SK-N-SH (cell line): ENCODE measurements around the gene TTN. TPM values are rescaled to one million over a fixed set of nuclear protein-coding genes. Genes with fewer than 3 reads are reported as not detected.

ENCODE experiments used
- CTCF ChIA-PET: fragments of 300-600, 350-600 bp; formaldehyde crosslinking; extraction: SDS; loops from one replicate; lab custom pipeline; 2021; lab: Yijun Ruan, JAX
- POLR2A ChIA-PET: fragments of 350-600 bp; sonication (Branson Sonifier 250); formaldehyde crosslinking; extraction: SDS; loops from one replicate; lab custom pipeline; 2020; ENCODE audit warnings: antibody characterized with exemption, inconsistent platforms; lab: Yijun Ruan, JAX
- DNase-seq: peaks from one replicate; pipeline ENCODE4 v3.0.0; 2012
- H2AFZ ChIP-seq: fragments of 200-600 bp; sonication (generic); 2 replicates; pipeline ENCODE4 v1.8.1; 2016; ENCODE audit warnings: antibody characterized with exemption, mild to moderate bottlenecking, low read depth
- H3F3A ChIP-seq: fragments of 200-600 bp; sonication (generic); replicated peaks from 2 replicates; pipeline ENCODE3; 2016; ENCODE audit warnings: antibody characterized with exemption, mild to moderate bottlenecking; ENCODE audit not compliant: insufficient read depth
- H3K27ac ChIP-seq, 2 experiments: fragments of 200-500 bp in 1 of 2; fragments of 200-600 bp in 1 of 2; sonication (Bioruptor generic) in 1 of 2; sonication (generic), shearing (Covaris generic) in 1 of 2; 2 replicates each; pipeline versions ENCODE4 v1.5.1 to v1.6.1; 2014 to 2016; ENCODE audit warnings: low read depth in 2 of 2, inconsistent platforms in 1 of 2, low read length in 1 of 2, mild to moderate bottlenecking in 1 of 2, mixed read lengths in 1 of 2
- H3K27me3 ChIP-seq: fragments of 200-600 bp; sonication (generic), shearing (Covaris generic); 2 replicates; pipeline ENCODE4 v1.6.1; 2016; ENCODE audit warnings: mixed run types; ENCODE audit not compliant: insufficient read depth
- H3K36me3 ChIP-seq, 2 experiments: fragments of 200-500 bp in 1 of 2; fragments of 200-600 bp in 1 of 2; sonication (Bioruptor generic) in 1 of 2; sonication (generic) in 1 of 2; replicated peaks in 1 of 2; 2 replicates each; pipeline versions ENCODE3 to v1.5.1; 2014 to 2016; ENCODE audit warnings: low read length in 1 of 2, mild to moderate bottlenecking in 1 of 2; ENCODE audit not compliant: insufficient read depth in 2 of 2, control insufficient read depth in 1 of 2
- H3K4me1 ChIP-seq, 2 experiments: fragments of 200-500 bp in 1 of 2; fragments of 200-600 bp in 1 of 2; sonication (Bioruptor generic) in 1 of 2; sonication (generic), shearing (Covaris generic) in 1 of 2; 2 replicates each; pipeline versions ENCODE4 v1.5.1 to v1.6.1; 2014 to 2016; ENCODE audit warnings: low read depth in 1 of 2, low read length in 1 of 2, mixed run types in 1 of 2; ENCODE audit not compliant: insufficient read depth in 2 of 2, control insufficient read depth in 1 of 2
- H3K4me2 ChIP-seq: fragments of 200-600 bp; sonication (generic), shearing (Covaris generic); 2 replicates; pipeline ENCODE4 v1.6.1; 2017; ENCODE audit warnings: mixed run types
- H3K4me3 ChIP-seq, 2 experiments: fragments of 200-500 bp in 1 of 2; fragments of 200-600 bp in 1 of 2; sonication (Bioruptor generic) in 1 of 2; sonication (generic), shearing (Covaris generic) in 1 of 2; 2 replicates each; pipeline versions ENCODE4 v1.5.1 to v1.8.1; 2014 to 2016; ENCODE audit warnings: low read depth in 2 of 2, inconsistent platforms in 1 of 2, low read length in 1 of 2, mild to moderate bottlenecking in 1 of 2, mixed read lengths in 1 of 2, moderate library complexity in 1 of 2
- H3K79me2 ChIP-seq: fragments of 200-600 bp; sonication (generic); 2 replicates; pipeline ENCODE4 v1.8.1; 2017; ENCODE audit warnings: mild to moderate bottlenecking; ENCODE audit not compliant: insufficient read depth
- H3K9ac ChIP-seq: fragments of 200-600 bp; sonication (generic); 2 replicates; pipeline ENCODE4 v1.6.1; 2017; ENCODE audit warnings: mixed run types
- H3K9me2 ChIP-seq: fragments of 200-600 bp; sonication (generic); 2 replicates; pipeline ENCODE4 v1.6.1; 2017; ENCODE audit warnings: mixed run types
- H3K9me3 ChIP-seq: fragments of 200-600 bp; sonication (generic); 2 replicates; pipeline ENCODE4 v1.6.1; 2017; ENCODE audit warnings: mixed run types, mild to moderate bottlenecking, moderate library complexity
- H4K20me1 ChIP-seq: fragments of 200-600 bp; sonication (generic); 2 replicates; pipeline ENCODE4 v1.6.1; 2017; ENCODE audit warnings: mild to moderate bottlenecking, mixed run types; ENCODE audit not compliant: insufficient read depth
- CHD2 ChIP-seq: fragments of 150-350 bp; IDR thresholded peaks from 2 replicates; pipeline ENCODE4 v1.6.1; 2018; ENCODE audit warnings: low read length; ENCODE audit not compliant: partially characterized antibody
- EP300 ChIP-seq, 2 experiments: IDR thresholded peaks; 2 replicates each; pipeline versions ENCODE4 v1.4.0 to v1.6.1; 2012; ENCODE audit warnings: borderline replicate concordance in 1 of 2, low read depth in 1 of 2, low read length in 1 of 2
- FOXJ3 ChIP-seq: sonication (generic); formaldehyde crosslinking; IDR thresholded peaks from 2 replicates; pipeline ENCODE4 v1.5.1; 2020; ENCODE audit warnings: mild to moderate bottlenecking, missing genetic modification reagents
- FOXM1 ChIP-seq: IDR thresholded peaks from 2 replicates; pipeline ENCODE4 v1.4.0; 2012; ENCODE audit warnings: low read depth, mild to moderate bottlenecking
- GABPA ChIP-seq: IDR thresholded peaks from 2 replicates; pipeline ENCODE4 v1.4.0; 2012; ENCODE audit warnings: low read depth, mild to moderate bottlenecking
- GATA2 ChIP-seq: sonication (generic); formaldehyde crosslinking; IDR thresholded peaks from 2 replicates; pipeline ENCODE4 v1.5.0; 2020; ENCODE audit warnings: mild to moderate bottlenecking, missing genetic modification reagents
- NFIC ChIP-seq: IDR thresholded peaks from 2 replicates; pipeline ENCODE4 v1.4.0; 2012; ENCODE audit warnings: borderline replicate concordance
- POLR2AphosphoS5 ChIP-seq: IDR thresholded peaks from 2 replicates; pipeline ENCODE4 v1.6.1; 2012; ENCODE audit warnings: low read depth, low read length
- RCOR1 ChIP-seq: fragments of 150-350 bp; IDR thresholded peaks from 2 replicates; pipeline ENCODE4 v1.6.1; 2017; ENCODE audit warnings: antibody characterized with exemption, low read length
- RFX5 ChIP-seq: IDR thresholded peaks from 2 replicates; pipeline ENCODE4 v1.6.1; 2012; ENCODE audit warnings: mild to moderate bottlenecking, improper control_type of control experiment, low read length
- RXRA ChIP-seq: IDR thresholded peaks from 2 replicates; pipeline ENCODE4 v1.4.0; 2012; ENCODE audit warnings: low read depth, mild to moderate bottlenecking, borderline replicate concordance
- SIN3A ChIP-seq: IDR thresholded peaks from 2 replicates; pipeline ENCODE4 v1.6.1; 2012; ENCODE audit warnings: low read depth, mild to moderate bottlenecking, low read length, moderate library complexity, borderline replicate concordance
- SMC3 ChIP-seq: IDR thresholded peaks from 2 replicates; pipeline ENCODE4 v1.6.1; 2012; ENCODE audit warnings: low read depth, low read length, improper control_type of control experiment
- TCF12 ChIP-seq: IDR thresholded peaks from 2 replicates; pipeline ENCODE4 v1.4.0; 2012
- TEAD4 ChIP-seq: IDR thresholded peaks from 2 replicates; pipeline ENCODE4 v1.4.0; 2012; ENCODE audit warnings: mild to moderate bottlenecking, borderline replicate concordance; ENCODE audit not compliant: insufficient read depth
- WGBS: methylation state at CpG from one replicate; pipeline ENCODE4 v1.1.6; 2017; ENCODE audit warnings: low lambda C conversion rate; 5-methylcytosine and 5-hydroxymethylcytosine counted together
- polyA plus RNA-seq, 3 experiments: library from polyadenylated mRNA; depleted of rRNA; stranded (reverse); fragments of >200 nt; gene quantifications; 2 replicates each; pipeline ENCODE4 v1.2.3, GENCODE V29; 2012
- TF ChIP-seq, protein P1 (sequence below): fragments of 200-600 bp; sonication (generic); IDR thresholded peaks from 2 replicates; pipeline ENCODE4 v1.6.1; 2017; ENCODE audit warnings: antibody characterized with exemption, mild to moderate bottlenecking, moderate library complexity
- TF ChIP-seq, protein P2 (sequence below): IDR thresholded peaks from 2 replicates; pipeline ENCODE4 v1.4.0; 2012; ENCODE audit warnings: low read depth, borderline replicate concordance
- TF ChIP-seq, protein P3 (sequence below): IDR thresholded peaks from 2 replicates; pipeline ENCODE4; 2012

Gene TTN
- polyA plus RNA-seq, 1 of the 3 experiments (the other 2 are of a cell fraction) = 0.08 TPM

DNA sequence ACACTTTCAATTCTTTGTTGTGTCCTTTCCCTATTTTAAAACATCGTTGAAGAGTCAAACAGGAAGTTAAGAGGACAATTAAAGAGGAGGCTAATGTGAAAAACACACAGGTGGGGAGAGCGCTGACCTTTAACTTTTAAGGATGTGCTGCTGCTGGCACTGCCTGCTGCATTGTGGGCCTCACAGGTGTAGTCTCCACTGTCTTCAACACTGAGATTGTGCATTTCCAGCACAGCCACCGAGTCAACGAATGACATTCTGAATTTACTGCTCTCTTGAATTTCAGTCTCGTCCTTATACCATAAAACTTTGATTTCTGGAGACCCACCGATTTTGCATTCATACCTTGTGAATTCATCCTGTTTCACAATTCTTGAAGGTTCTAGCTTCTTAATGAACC is 91.9 kb downstream of the TTN start (continued):
- TF ChIP-seq TEAD4 (no peak), SIN3A (no peak), EP300 (IDR thresholded peaks at IDR 0.05; ENCODE audit: borderline replicate concordance in 1 of 2, low read depth in 1 of 2, low read length in 1 of 2) (no peak)
- TF ChIP-seq, protein P1, sequence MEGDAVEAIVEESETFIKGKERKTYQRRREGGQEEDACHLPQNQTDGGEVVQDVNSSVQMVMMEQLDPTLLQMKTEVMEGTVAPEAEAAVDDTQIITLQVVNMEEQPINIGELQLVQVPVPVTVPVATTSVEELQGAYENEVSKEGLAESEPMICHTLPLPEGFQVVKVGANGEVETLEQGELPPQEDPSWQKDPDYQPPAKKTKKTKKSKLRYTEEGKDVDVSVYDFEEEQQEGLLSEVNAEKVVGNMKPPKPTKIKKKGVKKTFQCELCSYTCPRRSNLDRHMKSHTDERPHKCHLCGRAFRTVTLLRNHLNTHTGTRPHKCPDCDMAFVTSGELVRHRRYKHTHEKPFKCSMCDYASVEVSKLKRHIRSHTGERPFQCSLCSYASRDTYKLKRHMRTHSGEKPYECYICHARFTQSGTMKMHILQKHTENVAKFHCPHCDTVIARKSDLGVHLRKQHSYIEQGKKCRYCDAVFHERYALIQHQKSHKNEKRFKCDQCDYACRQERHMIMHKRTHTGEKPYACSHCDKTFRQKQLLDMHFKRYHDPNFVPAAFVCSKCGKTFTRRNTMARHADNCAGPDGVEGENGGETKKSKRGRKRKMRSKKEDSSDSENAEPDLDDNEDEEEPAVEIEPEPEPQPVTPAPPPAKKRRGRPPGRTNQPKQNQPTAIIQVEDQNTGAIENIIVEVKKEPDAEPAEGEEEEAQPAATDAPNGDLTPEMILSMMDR = no peak

DNA sequence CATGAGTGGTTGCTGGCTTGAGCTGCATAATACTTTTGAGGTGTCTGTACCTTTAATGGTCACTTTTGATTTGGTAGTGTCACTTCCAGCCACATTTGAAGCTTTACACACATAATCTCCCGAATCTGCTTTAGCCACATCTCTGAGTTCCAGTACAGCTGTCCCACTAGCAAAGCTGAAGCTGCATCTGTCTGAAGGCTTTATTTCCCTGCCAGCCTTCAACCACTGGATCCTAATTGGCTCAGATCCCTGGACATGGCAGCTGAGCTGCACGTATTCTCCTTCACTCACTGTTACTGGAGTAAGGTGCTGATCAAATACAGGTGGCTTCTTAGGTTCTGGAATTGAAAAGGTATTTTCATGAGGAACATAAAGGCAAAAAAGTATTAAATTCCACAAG is 99.7 kb downstream of the TTN start:
- Histone ChIP-seq H3F3A (no peaks in the 10 kb centered on the region), H3K4me2 (no peak overlapping the region), H4K20me1 (no peaks in the 10 kb centered on the region), H3K9ac (no peak overlapping the region), H3K27ac (no peak overlapping the region), H2AFZ (no peak overlapping the region), H3K4me1 (no peaks in the 10 kb centered on the region; a peak in 2 of 4 replicates), H3K9me2 (no peaks in the 10 kb centered on the region), H3K36me3 (no peaks in the 10 kb centered on the region), H3K9me3 (no peaks in the 10 kb centered on the region), H3K27me3 (no peaks in the 10 kb centered on the region), H3K4me3 (no peak overlapping the region), H3K79me2 (no peaks in the 10 kb centered on the region)
- peak; percentile 11 for DNase-seq
- CTCF ChIA-PET = interaction anchor here (1.4 kb wide), 1 partner anchor 54 kb away, joined by 3 read pairs; no protein-coding TSS in a partner anchor
- TF ChIP-seq, protein P2, sequence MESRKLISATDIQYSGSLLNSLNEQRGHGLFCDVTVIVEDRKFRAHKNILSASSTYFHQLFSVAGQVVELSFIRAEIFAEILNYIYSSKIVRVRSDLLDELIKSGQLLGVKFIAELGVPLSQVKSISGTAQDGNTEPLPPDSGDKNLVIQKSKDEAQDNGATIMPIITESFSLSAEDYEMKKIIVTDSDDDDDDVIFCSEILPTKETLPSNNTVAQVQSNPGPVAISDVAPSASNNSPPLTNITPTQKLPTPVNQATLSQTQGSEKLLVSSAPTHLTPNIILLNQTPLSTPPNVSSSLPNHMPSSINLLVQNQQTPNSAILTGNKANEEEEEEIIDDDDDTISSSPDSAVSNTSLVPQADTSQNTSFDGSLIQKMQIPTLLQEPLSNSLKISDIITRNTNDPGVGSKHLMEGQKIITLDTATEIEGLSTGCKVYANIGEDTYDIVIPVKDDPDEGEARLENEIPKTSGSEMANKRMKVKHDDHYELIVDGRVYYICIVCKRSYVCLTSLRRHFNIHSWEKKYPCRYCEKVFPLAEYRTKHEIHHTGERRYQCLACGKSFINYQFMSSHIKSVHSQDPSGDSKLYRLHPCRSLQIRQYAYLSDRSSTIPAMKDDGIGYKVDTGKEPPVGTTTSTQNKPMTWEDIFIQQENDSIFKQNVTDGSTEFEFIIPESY = no peak
- no peak for TF ChIP-seq FOXM1
- WGBS = 13% methylated on average over 2 of the region's 2 CpGs
- POLR2A ChIA-PET = no interaction called here

DNA sequence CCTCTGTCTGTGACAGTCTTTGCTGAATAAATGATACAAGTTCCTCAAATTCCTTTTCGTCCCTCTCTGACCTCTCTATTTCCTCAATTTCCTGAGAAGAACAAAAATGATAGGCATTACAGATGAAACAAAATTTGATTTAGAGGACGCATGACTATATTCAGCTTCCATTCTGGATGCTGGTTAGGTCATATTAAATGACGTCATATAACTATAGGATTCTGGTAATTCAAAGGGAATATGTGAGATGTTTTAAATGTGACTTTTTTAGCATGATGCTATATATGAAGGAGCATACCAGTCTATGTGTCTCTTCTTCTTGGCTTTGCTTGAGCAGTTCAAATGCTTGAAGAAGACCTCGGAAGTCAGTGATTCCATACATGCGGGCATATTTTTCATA is 102.3 kb downstream of the TTN start:
- Histone ChIP-seq H3K36me3 (no peaks in the 10 kb centered on the region), H2AFZ (no peak overlapping the region), H3K79me2 (no peaks in the 10 kb centered on the region), H3K4me3 (no peak overlapping the region), H3K9me2 (no peaks in the 10 kb centered on the region), H3K4me1 (no peaks in the 10 kb centered on the region; a peak in 2 of 4 replicates), H3K27ac (no peak overlapping the region), H3K9me3 (no peaks in the 10 kb centered on the region), H3F3A (no peaks in the 10 kb centered on the region), H3K27me3 (no peaks in the 10 kb centered on the region), H3K9ac (no peak overlapping the region), H3K4me2 (no peak overlapping the region), H4K20me1 (no peaks in the 10 kb centered on the region)
- TF ChIP-seq TCF12 = no peak
- no peak for TF ChIP-seq RXRA
- no peak for TF ChIP-seq GABPA
- TF ChIP-seq, protein P3, sequence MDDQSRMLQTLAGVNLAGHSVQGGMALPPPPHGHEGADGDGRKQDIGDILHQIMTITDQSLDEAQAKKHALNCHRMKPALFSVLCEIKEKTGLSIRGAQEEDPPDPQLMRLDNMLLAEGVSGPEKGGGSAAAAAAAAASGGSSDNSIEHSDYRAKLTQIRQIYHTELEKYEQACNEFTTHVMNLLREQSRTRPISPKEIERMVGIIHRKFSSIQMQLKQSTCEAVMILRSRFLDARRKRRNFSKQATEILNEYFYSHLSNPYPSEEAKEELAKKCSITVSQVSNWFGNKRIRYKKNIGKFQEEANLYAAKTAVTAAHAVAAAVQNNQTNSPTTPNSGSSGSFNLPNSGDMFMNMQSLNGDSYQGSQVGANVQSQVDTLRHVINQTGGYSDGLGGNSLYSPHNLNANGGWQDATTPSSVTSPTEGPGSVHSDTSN = no peak
- no peak for TF ChIP-seq POLR2AphosphoS5
- TF ChIP-seq RFX5 = no peak
- no peak for TF ChIP-seq RCOR1
- TF ChIP-seq GATA2 = no peak
- no peak for TF ChIP-seq CHD2
- no peak for TF ChIP-seq SMC3
- TF ChIP-seq FOXJ3 (CRISPR knock-in tag) = no peak
- TF ChIP-seq NFIC = no peak
- 69% methylated on average over 5 of the region's 5 CpGs for WGBS
- CTCF ChIA-PET = interaction anchor here (0.7 kb wide), 1 partner anchor 988 kb away, joined by 3 read pairs; no protein-coding TSS in a partner anchor
- POLR2A ChIA-PET = no interaction called here
- no peak for DNase-seq
